ENCODE measurements around the gene AP4S1.

DNA sequence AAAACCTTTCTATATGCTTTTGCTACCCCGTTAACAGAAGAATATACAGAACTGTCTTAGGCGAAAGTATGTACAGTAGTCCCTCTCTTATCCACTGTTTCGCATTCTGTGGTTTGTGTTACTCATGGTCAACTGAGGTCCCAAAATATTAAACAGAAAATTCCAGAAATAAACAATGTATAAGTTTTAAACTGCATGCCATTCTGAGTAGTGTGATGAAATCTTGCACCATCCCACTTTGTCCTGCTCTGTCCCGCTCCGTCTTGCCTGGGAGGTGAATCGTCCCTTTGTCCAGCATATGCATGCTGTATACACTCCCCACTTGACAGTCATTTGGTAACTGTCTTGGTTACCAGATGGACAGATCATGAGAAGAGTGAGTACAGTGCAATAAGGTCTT lies 70.8 kb downstream of the AP4S1 start:
- TF ChIP-seq CTCF (IDR thresholded peaks at IDR 0.05) = no peak
- no peak for TF ChIP-seq POLR2A (IDR thresholded peaks at IDR 0.05)
